HepG2 (cell line): ENCODE data around the gene PSMB2. TPM values are rescaled to one million over a fixed set of nuclear protein-coding genes. Genes with fewer than 3 reads are reported as not detected.

Experiments used
- AHR ChIP-seq: IDR thresholded peaks from 2 replicates; pipeline ENCODE4 v1.6.1; 2018; ENCODE audit warnings: missing genetic modification reagents, missing compliant biosample characterization
- ELF4 ChIP-seq: sonication (generic); formaldehyde crosslinking; IDR thresholded peaks from 2 replicates; pipeline ENCODE4 v1.5.0; 2020; ENCODE audit warnings: missing genetic modification reagents, mild to moderate bottlenecking, moderate library complexity, borderline replicate concordance
- ERF ChIP-seq: IDR thresholded peaks from 2 replicates; pipeline ENCODE4 v1.6.1; 2018; ENCODE audit warnings: missing biosample characterization, missing genetic modification reagents
- GABPA ChIP-seq, 2 experiments: IDR thresholded peaks; 2 replicates each; pipeline ENCODE4 v1.6.1; 2011 to 2016; ENCODE audit warnings: low read depth in 2 of 2, low read length in 1 of 2, missing biosample characterization in 1 of 2, missing genetic modification characterization in 1 of 2
- HNF4A ChIP-seq: sonication (generic); formaldehyde crosslinking; IDR thresholded peaks from 2 replicates; pipeline ENCODE4 v1.4.0; 2020; ENCODE audit warnings: missing genetic modification reagents
- KLF11 ChIP-seq: IDR thresholded peaks from 2 replicates; pipeline ENCODE4 v1.6.1; 2016; ENCODE audit warnings: missing compliant biosample characterization
- MTA1 ChIP-seq: sonication (generic); formaldehyde crosslinking; IDR thresholded peaks from 2 replicates; pipeline ENCODE4 v1.4.0; 2020; ENCODE audit warnings: missing genetic modification reagents, mild to moderate bottlenecking, borderline replicate concordance
- MYNN ChIP-seq: sonication (generic); formaldehyde crosslinking; IDR thresholded peaks from 2 replicates; pipeline ENCODE4 v1.4.0; 2020; ENCODE audit warnings: mild to moderate bottlenecking, low read depth, missing genetic modification reagents
- NFYC ChIP-seq: IDR thresholded peaks from 2 replicates; pipeline ENCODE4 v1.6.1; 2016; ENCODE audit warnings: missing genetic modification reagents, missing compliant biosample characterization
- NR2F2 ChIP-seq: IDR thresholded peaks from 2 replicates; pipeline ENCODE4 v1.6.1; 2012; ENCODE audit warnings: low read depth, inconsistent platforms, borderline replicate concordance
- NR3C1 ChIP-seq: sonication (generic); formaldehyde crosslinking; IDR thresholded peaks from 2 replicates; pipeline ENCODE4 v1.4.0; 2020; ENCODE audit warnings: missing genetic modification reagents
- SNAPC2 ChIP-seq: sonication (generic); formaldehyde crosslinking; IDR thresholded peaks from 2 replicates; pipeline ENCODE4 v1.8.1; 2022; ENCODE audit warnings: mild to moderate bottlenecking, missing genetic modification reagents
- TFDP1 ChIP-seq: IDR thresholded peaks from 2 replicates; pipeline ENCODE4 v1.6.1; 2016; ENCODE audit warnings: missing compliant biosample characterization, missing genetic modification reagents, borderline replicate concordance
- ZBTB49 ChIP-seq: sonication (generic); formaldehyde crosslinking; IDR thresholded peaks from 2 replicates; pipeline ENCODE4 v1.4.0; 2020; ENCODE audit warnings: missing genetic modification reagents, borderline replicate concordance
- ZFP1 ChIP-seq: IDR thresholded peaks from 2 replicates; pipeline ENCODE4 v1.6.1; 2016
- ZFY ChIP-seq: sonication (generic); formaldehyde crosslinking; IDR thresholded peaks from 2 replicates; pipeline ENCODE4 v1.4.0; 2020; ENCODE audit warnings: missing genetic modification reagents
- ZNF263 ChIP-seq: sonication (generic); formaldehyde crosslinking; IDR thresholded peaks from 2 replicates; pipeline ENCODE4 v1.4.0; 2020; ENCODE audit warnings: missing genetic modification reagents
- ZNF350 ChIP-seq: sonication (generic); formaldehyde crosslinking; IDR thresholded peaks from 2 replicates; pipeline ENCODE4 v1.4.0; 2020; ENCODE audit warnings: mild to moderate bottlenecking, low read depth, missing genetic modification reagents, borderline replicate concordance
- ZNF615 ChIP-seq: sonication (generic); formaldehyde crosslinking; IDR thresholded peaks from 2 replicates; pipeline ENCODE4 v1.5.0; 2020; ENCODE audit warnings: mild to moderate bottlenecking, missing genetic modification reagents, borderline replicate concordance
- ZNF761 ChIP-seq: sonication (generic); formaldehyde crosslinking; conservative IDR thresholded peaks from 2 replicates; pipeline ENCODE4 v1.4.0; 2020; ENCODE audit warnings: mild to moderate bottlenecking, missing genetic modification reagents
- ZNF878 ChIP-seq: sonication (generic); formaldehyde crosslinking; IDR thresholded peaks from 2 replicates; pipeline ENCODE4 v1.8.1; 2023; ENCODE audit warnings: mild to moderate bottlenecking, missing genetic modification reagents, moderate library complexity
- polyA plus RNA-seq, 8 experiments: library from polyadenylated mRNA; depleted of rRNA in 3 of 8; stranded (reverse) in 7 of 8; unstranded in 1 of 8; fragments of >200 nt; fragmentation: Illumina TruSeq in 4 of 8; extraction: Trizol in 4 of 8; gene quantifications; 2 replicates each; pipeline versions ENCODE4 v1.2.1 to v1.2.3, GENCODE V29; 2011 to 2016; ENCODE audit warnings: low read depth in 4 of 8, missing spikeins in 1 of 8, mixed read lengths in 1 of 8; ENCODE audit not compliant: insufficient read depth in 1 of 8
- total RNA-seq, 5 experiments: library from RNA; depleted of rRNA; stranded (reverse); fragments of >200 nt; fragmentation: Illumina TruSeq; extraction: Trizol; gene quantifications; 2 replicates each; pipeline ENCODE4 v1.2.3, GENCODE V29; 2016; ENCODE audit warnings: low read depth in 1 of 5
- TF ChIP-seq, protein P1 (sequence below): fragments of 450-650 bp; IDR thresholded peaks from 2 replicates; pipeline ENCODE4 v1.6.1; 2017
- TF ChIP-seq, protein P2 (sequence below): sonication (generic); formaldehyde crosslinking; IDR thresholded peaks from 2 replicates; pipeline ENCODE4 v1.4.0; 2020; ENCODE audit warnings: mild to moderate bottlenecking, missing genetic modification reagents

Gene PSMB2
- total and polyA plus RNA-seq, 2 of the 13 experiments (the other 11 are each of a cell fraction or from before 2014, with no cell fraction given) = 60.6 to 62.2 TPM

DNA sequence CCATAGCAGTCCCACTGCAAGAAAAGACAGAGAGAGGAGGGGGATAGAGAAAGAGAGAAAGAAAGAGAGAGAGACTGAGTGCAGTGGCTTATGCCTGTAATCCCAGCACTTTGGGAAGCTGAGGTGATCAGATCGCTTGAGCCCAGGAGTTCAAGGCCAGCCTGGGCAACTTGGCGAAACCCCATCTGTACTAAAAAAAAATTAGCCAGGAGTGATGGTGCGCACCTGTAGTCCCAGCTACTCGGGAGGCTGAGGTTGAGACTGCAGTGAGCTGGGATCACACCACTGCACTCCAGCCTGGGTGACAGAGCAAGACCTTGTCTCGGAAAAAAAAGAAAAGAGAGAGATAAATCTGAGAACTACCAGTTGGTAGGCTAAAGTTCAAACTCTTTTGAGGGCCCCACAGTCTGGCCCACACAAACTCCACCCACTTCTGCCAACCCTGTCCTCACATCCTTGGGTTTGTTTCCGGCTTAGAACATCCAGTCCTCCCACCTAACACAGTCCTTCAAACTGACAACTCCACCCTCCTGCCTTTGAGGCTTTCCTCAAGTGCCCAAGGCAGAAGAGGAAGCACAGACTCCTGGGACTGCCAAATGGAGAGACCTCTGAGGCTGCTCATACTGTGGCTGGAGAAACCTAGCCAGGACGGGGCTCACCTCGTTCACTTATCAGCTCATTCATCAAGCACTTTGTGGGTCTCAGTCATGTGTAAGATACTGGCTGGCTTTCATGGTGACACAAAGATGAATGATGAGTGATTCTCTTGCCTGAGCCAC, 48.1 kb downstream of the PSMB2 start (continued):
- TF ChIP-seq NR2F2 = no peak
- TF ChIP-seq ZNF615 = no peak
- no peak for TF ChIP-seq ZBTB49
- no peak for TF ChIP-seq NR3C1 (CRISPR knock-in tag)
- TF ChIP-seq HNF4A = peak; percentile 5; the same call in 1 of the 2 replicates
- TF ChIP-seq ZFP1 (CRISPR knock-in tag) = no peak
- TF ChIP-seq NFYC = no peak
- TF ChIP-seq ZNF350 (CRISPR knock-in tag) = no peak
- TF ChIP-seq AHR (CRISPR knock-in tag) = no peak
- TF ChIP-seq TFDP1 (CRISPR knock-in tag) = no peak
- no peak for TF ChIP-seq ZFY (CRISPR knock-in tag)
- TF ChIP-seq GABPA (IDR thresholded peaks at IDR 0.05; ENCODE audit: low read depth, low read length) = no peak
- peak; percentile 23; the same call in 1 of the 2 replicates for TF ChIP-seq GABPA (CRISPR knock-in tag; IDR thresholded peaks at IDR 0.05; ENCODE audit: low read depth)
- no peak for TF ChIP-seq KLF11 (CRISPR knock-in tag)
- TF ChIP-seq ZNF761 (CRISPR knock-in tag) = no peak
- no peak for TF ChIP-seq MTA1 (CRISPR knock-in tag)
- TF ChIP-seq, protein P1, sequence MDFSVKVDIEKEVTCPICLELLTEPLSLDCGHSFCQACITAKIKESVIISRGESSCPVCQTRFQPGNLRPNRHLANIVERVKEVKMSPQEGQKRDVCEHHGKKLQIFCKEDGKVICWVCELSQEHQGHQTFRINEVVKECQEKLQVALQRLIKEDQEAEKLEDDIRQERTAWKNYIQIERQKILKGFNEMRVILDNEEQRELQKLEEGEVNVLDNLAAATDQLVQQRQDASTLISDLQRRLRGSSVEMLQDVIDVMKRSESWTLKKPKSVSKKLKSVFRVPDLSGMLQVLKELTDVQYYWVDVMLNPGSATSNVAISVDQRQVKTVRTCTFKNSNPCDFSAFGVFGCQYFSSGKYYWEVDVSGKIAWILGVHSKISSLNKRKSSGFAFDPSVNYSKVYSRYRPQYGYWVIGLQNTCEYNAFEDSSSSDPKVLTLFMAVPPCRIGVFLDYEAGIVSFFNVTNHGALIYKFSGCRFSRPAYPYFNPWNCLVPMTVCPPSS = no peak
- no peak for TF ChIP-seq SNAPC2 (CRISPR knock-in tag)
- no peak for TF ChIP-seq ELF4 (CRISPR knock-in tag)
- no peak for TF ChIP-seq ERF (CRISPR knock-in tag)
- no peak for TF ChIP-seq ZNF878
- no peak for TF ChIP-seq MYNN (CRISPR knock-in tag)
- no peak for TF ChIP-seq ZNF263 (CRISPR knock-in tag)
- TF ChIP-seq, protein P2, sequence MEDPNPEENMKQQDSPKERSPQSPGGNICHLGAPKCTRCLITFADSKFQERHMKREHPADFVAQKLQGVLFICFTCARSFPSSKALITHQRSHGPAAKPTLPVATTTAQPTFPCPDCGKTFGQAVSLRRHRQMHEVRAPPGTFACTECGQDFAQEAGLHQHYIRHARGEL (CRISPR knock-in tag) = no peak
